GM12878 (cell line): ENCODE measurements around the gene FMNL3. TPM values are rescaled to one million over a fixed set of nuclear protein-coding genes. Genes with fewer than 3 reads are reported as not detected.

Experiments
- ATAC-seq: fragments of 200-7000 bp; cut with Tn5 transposase; 3 replicates; pipeline ENCODE4 v1.9.1; 2020; ENCODE audit warnings: mild to moderate bottlenecking, moderate library complexity
- BruUV-seq: library from RNA; stranded (reverse); fragments of 400-500 nt; replicated peaks from 2 replicates; lab custom pipeline; 2021; lab: Mats Ljungman, UMichigan
- CTCF ChIA-PET: fragments of 300-600 bp; sonication (Branson Sonifier 250); formaldehyde crosslinking; extraction: SDS; loops from one replicate; lab custom pipeline; 2021; ENCODE audit warnings: inconsistent platforms; lab: Yijun Ruan, JAX
- POLR2A ChIA-PET: fragments of 350-600 bp; formaldehyde crosslinking; extraction: SDS; loops from one replicate; lab custom pipeline; 2021; ENCODE audit warnings: inconsistent platforms; lab: Charles Lee
- RAD21 ChIA-PET: fragments of 300-600 bp; sonication (Branson Sonifier 250); formaldehyde crosslinking; loops from one replicate; lab custom pipeline; 2023; ENCODE audit warnings: antibody characterized with exemption; ENCODE audit not compliant: unreplicated experiment; lab: Charles Lee
- SMC1A ChIA-PET: fragments of 300-600 bp; sonication (Branson Sonifier 250); formaldehyde crosslinking; loops from one replicate; lab custom pipeline; 2023; ENCODE audit not compliant: unreplicated experiment, uncharacterized antibody; lab: Charles Lee
- DNase-seq: peaks from one replicate; pipeline ENCODE4 v3.0.0-alpha.2; 2011; ENCODE audit warnings: low read depth, low spot score
- FAIRE-seq: peaks from 3 replicates; lab custom pipeline; 2011; peaks lifted over from hg19 to GRCh38; lab: Jason Lieb, UNC
- H2AFZ ChIP-seq: 2 replicates; pipeline ENCODE4 v1.6.0; 2011; ENCODE audit warnings: low read depth, low read length, control low read depth; ENCODE audit not compliant: control insufficient read depth
- H3K27ac ChIP-seq: 2 replicates; pipeline ENCODE4 v1.5.1; 2011; ENCODE audit warnings: control low read depth; ENCODE audit not compliant: control insufficient read depth, insufficient read depth
- H3K27me3 ChIP-seq, 2 experiments: replicated peaks in 1 of 2; 2 replicates each; pipeline versions ENCODE4 v1.6.0 to v1.6.1; 2011; ENCODE audit warnings: low read length in 1 of 2; ENCODE audit not compliant: control insufficient read depth in 2 of 2, insufficient read depth in 2 of 2
- H3K36me3 ChIP-seq, 2 experiments: 2 replicates each; pipeline ENCODE4 v1.5.1; 2011; ENCODE audit warnings: low read length in 1 of 2; ENCODE audit not compliant: control insufficient read depth in 2 of 2, insufficient read depth in 2 of 2
- H3K4me1 ChIP-seq: 2 replicates; pipeline ENCODE4 v1.6.1; 2011; ENCODE audit warnings: mild to moderate bottlenecking, low read length, moderate library complexity, mixed read lengths; ENCODE audit not compliant: control insufficient read depth, insufficient read depth
- H3K4me2 ChIP-seq: 2 replicates; pipeline ENCODE4 v1.6.0; 2011; ENCODE audit warnings: control low read depth; ENCODE audit not compliant: control insufficient read depth, insufficient read depth
- H3K4me3 ChIP-seq: fragments of 200-600 bp; sonication (generic); 2 replicates; pipeline ENCODE4 v1.5.1; 2016
- H3K79me2 ChIP-seq: 2 replicates; pipeline ENCODE4 v1.6.0; 2011; ENCODE audit warnings: low read length; ENCODE audit not compliant: control insufficient read depth, insufficient read depth
- H3K9ac ChIP-seq: 2 replicates; pipeline ENCODE4 v1.8.0; 2011; ENCODE audit warnings: low read length, control low read depth, mixed read lengths; ENCODE audit not compliant: control insufficient read depth, insufficient read depth
- H3K9me3 ChIP-seq: replicated peaks from 3 replicates; pipeline ENCODE4 v1.5.1; 2011; ENCODE audit warnings: mild to moderate bottlenecking, low read length; ENCODE audit not compliant: control insufficient read depth, insufficient read depth
- H4K20me1 ChIP-seq: 2 replicates; pipeline ENCODE4 v1.6.0; 2011; ENCODE audit not compliant: control insufficient read depth, insufficient read depth
- EED ChIP-seq: sonication (generic); IDR thresholded peaks from 2 replicates; pipeline ENCODE4 v1.6.1; 2016; ENCODE audit warnings: antibody characterized with exemption, low read depth
- IKZF1 ChIP-seq: fragments of 450-650 bp; conservative IDR thresholded peaks from 2 replicates; pipeline ENCODE4 v1.6.1; 2017; ENCODE audit warnings: antibody characterized with exemption, mild to moderate bottlenecking
- IKZF2 ChIP-seq, 2 experiments: fragments of 450-650 bp; IDR thresholded peaks; 2 replicates each; pipeline ENCODE4 v1.6.1; 2017; ENCODE audit warnings: mild to moderate bottlenecking in 2 of 2, moderate library complexity in 2 of 2
- MLLT1 ChIP-seq: fragments of 450-650 bp; IDR thresholded peaks from 2 replicates; pipeline ENCODE4 v1.6.1; 2016; ENCODE audit warnings: mild to moderate bottlenecking
- PML ChIP-seq: IDR thresholded peaks from 2 replicates; pipeline ENCODE4 v1.6.1; 2012; ENCODE audit warnings: low read length, inconsistent platforms
- PRDM15 ChIP-seq: fragments of 450-650 bp; formaldehyde crosslinking; IDR thresholded peaks from 2 replicates; pipeline ENCODE4 v1.4.0; 2020; ENCODE audit warnings: mild to moderate bottlenecking, moderate library complexity
- RCOR1 ChIP-seq: conservative IDR thresholded peaks from 2 replicates; pipeline ENCODE4 v1.6.1; 2012; ENCODE audit warnings: low read depth, low read length, improper control_type of control experiment
- SIN3A ChIP-seq: IDR thresholded peaks from 2 replicates; pipeline ENCODE4 v1.6.1; 2012; ENCODE audit warnings: low read depth, low read length, improper control_type of control experiment
- SP1 ChIP-seq: IDR thresholded peaks from one replicate; pipeline ENCODE4 v1.6.1; 2011; ENCODE audit warnings: low read depth, low read length
- TCF7 ChIP-seq: IDR thresholded peaks from 2 replicates; pipeline ENCODE4 v1.6.1; 2014; ENCODE audit warnings: antibody characterized with exemption, borderline replicate concordance
- USF1 ChIP-seq: IDR thresholded peaks from 2 replicates; pipeline ENCODE4 v1.6.1; 2011; ENCODE audit warnings: borderline replicate concordance, low read depth, mild to moderate bottlenecking, moderate library complexity, mixed read lengths, low read length; ENCODE audit not compliant: insufficient read depth; ENCODE audit errors: extremely low read length
- ZBED1 ChIP-seq: IDR thresholded peaks from 2 replicates; pipeline ENCODE4 v1.6.1; 2016; ENCODE audit warnings: borderline replicate concordance
- WGBS: methylation state at CpG from one replicate; pipeline ENCODE4 v1.1.6; 2016; ENCODE audit warnings: low lambda C conversion rate; ENCODE audit not compliant: insufficient replicate concordance, insufficient coverage; ENCODE audit errors: missing lambda C conversion rate; 5-methylcytosine and 5-hydroxymethylcytosine counted together
- in situ Hi-C: fragments of 300-500 bp; cut with MboI; formaldehyde crosslinking; loops from 9 replicates; pipeline ENCODE4 v1.14.3; 2018; ENCODE audit warnings: mixed read lengths
- intact Hi-C: fragments of 100-400 bp; cut with micrococcal nuclease; formaldehyde crosslinking; loops from one replicate; pipeline ENCODE4 v1.14.2; 2022; ENCODE audit not compliant: unreplicated experiment
- polyA plus RNA-seq, 11 experiments: library from polyadenylated mRNA; depleted of rRNA in 4 of 11; unstranded in 6 of 11; stranded (reverse) in 5 of 11; fragments of >200 nt; fragmentation: Nextera tagmentation in 4 of 11; fragmentation: Illumina TruSeq in 1 of 11; extraction: Ambion mirVana in 4 of 11; extraction: Trizol in 1 of 11; gene quantifications; 1 replicate in 1 of 11; 2 replicates in 10 of 11; pipeline versions ENCODE4 v1.2.1 to v1.2.3, GENCODE V29; 2011 to 2016; ENCODE audit warnings: inconsistent platforms in 2 of 11, missing spikeins in 2 of 11, low read depth in 1 of 11
- total RNA-seq, 4 experiments: library from RNA; depleted of rRNA in 3 of 4; stranded (reverse); fragments of >200 nt in 3 of 4; fragmentation: Illumina TruSeq in 1 of 4; extraction: Trizol in 1 of 4; gene quantifications; 2 replicates each; pipeline versions ENCODE4 v1.2.1 to v1.2.3, GENCODE V29; 2013 to 2021

The FMNL3 gene
- total and polyA plus RNA-seq, 10 of the 15 experiments (the other 5 are each of a cell fraction or from before 2014, with no cell fraction given): 3.0 to 64.9 (median 30.9) TPM

GRCh38 chr12:49706351-49707127 is 666 bp downstream of the FMNL3 start:
- in situ Hi-C loops (loop anchor here (5.0 kb wide), 1 partner anchor 64 kb away; no protein-coding TSS in a partner anchor), intact Hi-C loops (loop anchor here (1.0 to 5.0 kb wide), 6 partner anchors 34 to 339 kb away; partner anchors contain the start of genes MCRS1, SPATS2 and TMBIM6)
- ChIA-PET CTCF (interaction anchor here (0.6 to 17.7 kb wide), 13 partner anchors 9 to 98 kb away, joined by 3 to 486 read pairs (median 5); partner anchors contain the start of genes PRPF40B and TMBIM6), RAD21 (interaction anchor here (0.6 to 9.7 kb wide), 16 partner anchors 9 to 348 kb away, joined by 3 to 167 read pairs (median 18); partner anchors contain the start of gene TMBIM6), SMC1A (interaction anchor here (0.6 to 13.8 kb wide), 12 partner anchors 12 to 125 kb away, joined by 3 to 191 read pairs (median 24); partner anchors contain the start of gene TMBIM6), POLR2A (interaction anchor here (1.1 to 7.2 kb wide), 11 partner anchors 17 to 82 kb away, joined by 3 to 166 read pairs (median 34); partner anchors contain the start of genes PRPF40B and TMBIM6)
- H3K36me3 ChIP-seq: no peaks in the 10 kb centered on the region
- peak overlapping the region; percentile 96 for H3K4me3 ChIP-seq
- DNase-seq (no peak), ATAC-seq (peak; percentile 24), FAIRE-seq (no peak)
- H3K79me2 ChIP-seq: peaks cover 57% of the 10 kb centered on the region
- peaks cover 25% of the 10 kb centered on the region for H3K4me1 ChIP-seq
- BruUV-seq: no TSS peak
- no peaks in the 10 kb centered on the region for H3K9me3 ChIP-seq
- peak overlapping the region; percentile 88 for H3K9ac ChIP-seq
- H3K27me3 ChIP-seq: peaks cover 0 to 2% of the 10 kb centered on the region in 2 experiments; a peak in 1 of 4 replicates
- peak overlapping the region; percentile 82 for H3K27ac ChIP-seq
- under 1% methylated on average over 28 of the region's 43 CpGs for WGBS
- H2AFZ ChIP-seq: peak overlapping the region; percentile 46
- peak overlapping the region; percentile 93 for H3K4me2 ChIP-seq
- no peaks in the 10 kb centered on the region for H4K20me1 ChIP-seq
- TF ChIP-seq ZBED1 (no peak), USF1 (no peak), EED (peak; percentile 28; the same call in 1 of the 2 replicates), TCF7 (no peak), PRDM15 (CRISPR knock-in tag) (no peak), IKZF2 (IDR thresholded peaks at IDR 0.05) (peak in 1 of 2 experiments; percentile 17; a peak in 2 of 4 replicates), PML (no peak), IKZF1 (0 out of 2 replicates have a peak, but pooled peaks have one; percentile 0), SIN3A (no peak), SP1 (no peak), MLLT1 (peak; percentile 24; the same call in 1 of the 2 replicates), RCOR1 (no peak)
